Skin epidermis (tissue), 12 donors: Measurements from ENCODE around the gene GALNT14.

Experiments
- H3K27ac ChIP-seq, 21 experiments: fragments of 200-600 bp; sonication (generic) in 11 of 21; one replicate each; pipeline ENCODE4 v1.5.0; 2020; ENCODE audit warnings: mild to moderate bottlenecking in 3 of 21, inconsistent platforms in 2 of 21, moderate library complexity in 2 of 21
- H3K4me3 ChIP-seq, 7 experiments: fragments of 200-600 bp; sonication (generic) in 2 of 7; one replicate each; pipeline ENCODE4 v1.5.0; 2020; ENCODE audit warnings: inconsistent platforms in 2 of 7, mild to moderate bottlenecking in 2 of 7, moderate library complexity in 1 of 7

The GALNT14 gene

DNA sequence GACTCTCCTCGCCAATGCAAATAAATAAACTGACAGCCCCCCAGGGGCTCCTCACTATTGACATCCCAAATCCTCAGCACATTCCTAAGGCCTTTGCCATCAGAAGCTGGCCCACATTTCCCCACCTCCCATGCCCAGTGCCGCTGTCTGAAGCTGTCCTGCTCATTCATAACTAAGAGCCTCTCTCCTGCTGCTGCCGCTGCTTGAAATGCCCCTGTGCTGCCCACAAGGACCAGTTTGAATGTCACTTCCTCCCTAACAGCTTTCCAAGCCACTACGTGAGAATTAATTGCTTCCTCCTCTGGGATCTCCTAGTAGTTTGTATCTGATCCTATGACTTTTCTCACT lies 179.3 kb downstream of the GALNT14 start:
- Histone ChIP-seq H3K4me3 (no peak overlapping the region), H3K27ac (no peak overlapping the region)

DNA sequence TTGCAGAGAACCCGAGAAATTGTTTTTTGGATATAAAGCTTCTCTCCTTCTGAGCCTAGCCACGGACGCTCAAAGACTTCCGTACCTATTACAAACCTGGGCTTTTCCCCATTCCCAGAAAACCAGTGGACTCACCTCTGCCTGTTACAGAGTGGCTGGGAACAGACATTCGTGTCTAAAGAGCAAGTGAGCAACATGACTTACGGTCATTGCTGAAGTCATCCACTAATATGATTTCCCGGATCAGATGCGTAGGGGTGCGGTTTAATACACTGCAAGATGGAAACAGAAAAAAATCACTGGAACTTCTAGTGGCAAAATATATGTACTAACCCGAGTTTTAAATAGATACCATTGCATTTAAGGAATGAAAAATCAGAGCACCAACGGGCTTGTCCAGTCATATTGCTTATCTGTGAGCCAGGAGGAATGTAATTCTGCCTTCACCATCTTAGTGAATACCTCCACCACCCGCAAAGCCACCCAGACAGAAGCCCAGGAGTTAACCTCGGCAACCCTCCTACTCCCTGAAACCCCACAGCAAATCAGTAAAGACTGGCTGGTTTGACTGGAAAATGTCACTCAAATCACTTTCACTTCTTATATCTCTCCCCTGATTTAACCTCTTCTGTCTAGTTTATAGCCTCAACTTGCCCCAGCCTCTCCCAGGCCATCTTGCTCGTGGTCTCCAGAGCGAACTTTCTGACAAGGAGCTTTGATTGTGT lies 179.9 kb downstream of the GALNT14 start:
- H3K4me3 ChIP-seq: no peak overlapping the region

DNA sequence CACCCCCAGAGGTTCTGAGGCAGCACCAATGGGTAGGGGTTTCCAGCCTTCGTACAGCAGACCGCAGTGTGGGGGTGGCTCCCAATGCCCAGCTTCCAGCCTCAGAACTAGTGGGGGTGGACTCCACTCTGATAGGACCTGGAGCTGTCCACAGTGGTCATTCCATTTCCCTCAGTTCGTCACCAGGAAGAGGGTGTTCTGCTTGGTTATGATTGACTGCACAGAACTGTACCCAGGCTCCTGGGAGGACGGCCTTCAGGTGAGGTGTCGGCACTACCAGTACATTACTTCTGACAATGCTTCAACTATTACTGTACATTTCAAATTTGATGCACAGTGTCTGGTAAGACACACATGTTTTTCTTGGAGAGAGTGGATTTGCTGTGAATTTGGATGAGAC lies 180.6 kb downstream of the GALNT14 start:
- Histone ChIP-seq H3K27ac (no peak overlapping the region), H3K4me3 (no peak overlapping the region)

More for the DNA sequence above, 179.9 kb downstream of the GALNT14 start:
- H3K27ac ChIP-seq: no peak overlapping the region

DNA sequence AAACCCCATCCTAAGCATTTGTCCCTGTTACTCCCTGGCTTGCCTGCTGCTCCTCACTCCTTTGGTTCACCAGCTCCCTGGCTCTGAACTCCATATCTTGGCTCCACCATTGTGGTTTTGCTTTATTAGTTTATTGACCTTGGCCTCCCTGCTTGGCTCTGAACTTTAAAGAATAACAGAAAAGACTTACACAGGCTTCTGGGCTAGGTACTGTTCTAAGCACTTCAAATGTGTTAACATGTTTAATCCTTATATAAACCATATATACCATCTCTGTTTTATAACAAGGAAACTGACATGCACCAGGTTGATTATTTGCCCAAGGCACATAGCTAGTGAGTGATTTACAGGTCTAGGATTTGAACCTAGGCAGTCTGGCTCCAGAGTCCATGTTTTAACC lies 181.2 kb downstream of the GALNT14 start:
- H3K4me3 ChIP-seq: no peak overlapping the region
- H3K27ac ChIP-seq: no peak overlapping the region

DNA sequence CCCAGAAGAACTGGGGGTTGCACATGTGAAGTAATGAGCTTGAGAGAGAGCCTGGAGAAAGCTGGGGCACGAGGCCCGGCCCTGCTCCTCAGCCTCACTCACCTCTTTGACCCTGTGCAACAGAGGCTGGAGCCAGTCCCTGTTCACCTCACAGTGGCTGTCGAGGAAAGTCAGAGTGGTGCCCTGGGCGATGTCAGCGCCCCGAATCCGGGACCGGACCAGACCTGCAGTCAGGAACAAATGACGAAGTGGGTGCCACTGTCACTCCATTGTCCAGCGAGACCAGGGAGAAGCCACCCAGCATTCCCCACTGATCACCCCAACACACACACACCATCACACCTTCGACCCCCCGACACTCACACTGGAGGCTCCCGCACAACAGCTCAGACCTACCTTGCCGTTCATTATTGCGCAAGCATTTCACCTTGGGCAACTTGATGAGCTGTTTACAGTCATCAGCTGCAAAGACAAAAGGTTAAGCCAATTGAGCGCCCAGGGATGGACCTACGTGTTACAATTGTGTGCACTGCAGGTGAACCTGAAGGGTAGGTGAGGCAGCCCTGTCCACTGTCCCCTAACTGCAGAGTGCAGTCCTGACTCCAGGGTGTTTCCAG lies 182.6 kb downstream of the GALNT14 start:
- Histone ChIP-seq H3K27ac (no peak overlapping the region), H3K4me3 (no peak overlapping the region)

DNA sequence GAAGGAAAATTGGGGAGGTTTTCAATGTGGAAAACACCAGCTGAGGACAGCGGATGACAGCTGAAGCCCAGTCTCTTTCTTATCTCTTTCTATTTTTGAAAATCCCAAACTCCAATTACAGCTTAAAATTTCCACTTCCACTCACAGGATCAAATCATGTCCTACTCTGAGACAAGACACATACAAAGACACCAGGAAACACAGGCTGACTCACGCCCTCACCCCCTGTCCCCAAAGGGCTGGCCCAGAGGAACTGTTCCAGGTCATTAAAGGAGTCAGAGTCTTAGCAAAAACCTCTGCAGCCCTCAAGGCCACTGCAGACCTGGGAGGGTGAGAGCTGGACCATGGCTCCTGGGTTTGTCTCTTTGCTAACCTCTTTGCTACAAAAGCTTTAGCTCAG lies 187.9 kb downstream of the GALNT14 start:
- H3K27ac ChIP-seq: no peak overlapping the region
- H3K4me3 ChIP-seq: no peak overlapping the region

DNA sequence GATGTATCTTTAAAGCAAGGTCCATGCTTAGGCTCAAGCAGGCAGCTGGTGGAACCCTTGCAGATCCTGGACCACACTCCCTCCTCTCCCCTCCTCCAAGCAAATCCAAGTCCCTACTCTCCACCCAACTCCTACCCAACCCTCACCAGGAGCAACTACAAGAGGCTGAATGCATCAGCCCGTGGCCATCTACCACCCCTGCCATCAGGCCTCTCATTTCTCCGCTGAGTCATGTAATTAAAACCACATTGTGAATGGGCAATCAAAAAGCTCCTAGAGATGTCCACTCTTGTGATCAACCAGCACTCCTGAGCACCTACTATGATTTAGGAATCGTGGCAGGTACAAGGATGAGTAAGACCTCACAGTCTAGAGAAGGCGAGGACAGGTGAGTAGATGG lies 188.8 kb downstream of the GALNT14 start:
- Histone ChIP-seq H3K4me3 (no peak overlapping the region), H3K27ac (no peak overlapping the region)

DNA sequence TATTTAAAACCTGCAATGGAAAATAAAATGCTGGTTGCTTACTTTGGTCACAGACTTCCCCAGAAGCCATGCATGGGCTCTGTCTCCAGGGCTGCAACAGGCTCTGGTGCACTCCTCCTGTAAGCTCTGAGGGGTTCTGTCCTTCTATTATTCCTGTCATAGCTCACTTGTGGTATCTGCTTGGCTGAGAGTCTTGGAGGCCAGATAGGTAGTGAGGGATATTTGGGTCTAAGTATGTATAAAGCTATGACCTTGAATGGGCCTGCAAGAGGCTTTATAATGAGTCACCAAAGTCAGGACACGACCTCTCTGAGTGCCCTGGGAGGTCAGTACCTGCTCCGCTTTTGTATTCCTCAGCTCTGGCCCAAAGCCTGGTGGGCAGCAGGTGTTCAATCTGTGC lies 189.4 kb downstream of the GALNT14 start:
- Histone ChIP-seq H3K4me3 (no peak overlapping the region), H3K27ac (no peak overlapping the region)

DNA sequence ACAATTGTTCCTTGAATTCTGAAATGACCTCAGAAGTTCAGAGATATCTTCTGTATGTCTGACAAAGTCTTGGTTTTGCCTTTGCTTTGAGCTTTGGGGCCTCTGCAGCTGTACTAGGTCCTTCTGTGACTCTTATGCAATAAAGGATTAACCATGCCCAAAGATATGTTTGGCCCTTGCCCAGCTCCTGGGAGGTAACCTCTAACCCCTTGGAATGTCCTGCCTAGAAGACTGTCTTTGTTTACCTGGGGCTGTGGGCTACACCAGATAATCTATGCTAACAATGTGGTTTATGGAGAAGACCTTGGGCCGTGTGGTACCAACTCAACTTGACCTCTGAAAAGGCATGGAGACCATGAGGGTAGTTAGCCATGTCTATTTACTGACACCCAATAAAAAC lies 190.1 kb downstream of the GALNT14 start:
- no peak overlapping the region for H3K27ac ChIP-seq
- no peak overlapping the region for H3K4me3 ChIP-seq

DNA sequence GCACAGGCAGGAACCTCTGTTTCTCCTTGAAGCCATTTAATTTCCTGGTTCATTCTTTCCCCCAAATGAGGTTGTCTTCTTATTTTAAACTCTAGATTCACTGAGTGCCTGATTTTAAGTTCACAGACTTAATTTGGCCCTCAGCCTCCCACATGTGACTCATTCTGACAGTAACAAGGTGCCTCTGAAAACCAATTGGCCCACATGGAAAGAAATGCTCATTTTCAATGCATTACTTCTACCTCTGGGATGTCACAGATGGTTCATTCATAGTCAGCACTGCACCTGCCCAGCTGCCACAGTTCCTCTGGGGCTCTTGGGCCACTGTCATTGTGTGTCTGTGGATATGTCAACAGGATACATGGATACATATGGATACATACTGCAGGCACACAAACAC lies 190.6 kb downstream of the GALNT14 start:
- Histone ChIP-seq H3K27ac (no peak overlapping the region), H3K4me3 (no peak overlapping the region)

DNA sequence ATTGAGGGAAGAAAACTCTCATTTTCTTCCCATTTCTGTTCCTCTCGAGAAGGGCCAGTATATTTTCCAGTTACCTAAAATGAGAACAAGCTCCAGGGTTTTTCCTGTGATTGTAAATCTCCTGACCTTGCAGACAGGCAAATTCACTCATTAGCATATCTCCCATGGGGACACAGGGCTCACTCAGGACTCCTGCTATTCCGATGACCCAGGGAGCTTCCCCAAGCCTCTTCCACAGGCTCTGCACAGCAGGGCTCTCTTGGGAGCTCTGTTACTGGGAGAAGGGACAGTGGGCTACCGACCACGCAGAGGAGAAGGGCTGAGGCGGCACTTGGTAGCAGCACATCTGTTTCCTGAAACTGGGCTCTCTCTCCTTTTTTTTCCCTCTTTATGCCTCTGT lies 195.8 kb downstream of the GALNT14 start:
- Histone ChIP-seq H3K4me3 (no peak overlapping the region), H3K27ac (no peak overlapping the region)

DNA sequence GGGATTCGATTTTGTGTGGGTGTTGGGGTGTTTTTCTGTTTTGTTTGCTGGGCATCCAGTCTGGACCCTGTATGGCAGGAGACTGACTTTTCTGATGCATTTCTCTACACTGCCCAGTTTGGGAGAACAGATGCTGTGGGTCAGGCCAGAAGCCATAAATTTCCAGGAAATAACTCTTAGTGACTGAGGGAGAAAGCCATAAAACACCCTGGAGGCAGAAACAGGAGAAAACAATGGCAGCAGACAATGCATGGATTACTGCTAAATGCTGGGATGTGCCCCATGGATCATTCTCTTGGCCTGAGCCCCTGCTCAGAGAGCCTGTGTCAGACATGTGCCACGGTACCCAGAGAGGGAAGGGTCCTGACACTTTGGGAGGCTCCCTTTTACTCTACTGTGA lies 197.4 kb downstream of the GALNT14 start:
- Histone ChIP-seq H3K4me3 (no peak overlapping the region), H3K27ac (no peak overlapping the region)

DNA sequence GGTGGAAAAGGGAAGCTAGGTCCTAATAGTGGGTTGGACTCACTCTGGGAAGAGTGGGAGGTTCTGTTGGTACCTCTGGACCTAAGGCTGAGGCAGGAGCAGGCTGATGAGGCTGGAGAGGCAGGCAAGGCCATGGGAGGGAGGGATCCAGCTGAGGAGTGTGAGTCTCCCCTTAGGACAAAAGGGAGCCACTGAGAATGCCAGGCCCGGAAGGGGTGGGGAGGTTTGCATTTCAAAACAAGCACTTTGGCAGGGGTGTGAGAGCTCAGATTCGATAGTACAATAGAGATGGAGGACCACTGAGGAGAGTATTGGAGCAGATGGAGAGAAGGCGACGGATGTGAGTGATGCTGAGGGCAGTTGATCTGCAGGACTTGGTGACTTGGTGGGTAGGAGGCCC lies 198.9 kb downstream of the GALNT14 start:
- Histone ChIP-seq H3K27ac (no peak overlapping the region), H3K4me3 (no peak overlapping the region)

DNA sequence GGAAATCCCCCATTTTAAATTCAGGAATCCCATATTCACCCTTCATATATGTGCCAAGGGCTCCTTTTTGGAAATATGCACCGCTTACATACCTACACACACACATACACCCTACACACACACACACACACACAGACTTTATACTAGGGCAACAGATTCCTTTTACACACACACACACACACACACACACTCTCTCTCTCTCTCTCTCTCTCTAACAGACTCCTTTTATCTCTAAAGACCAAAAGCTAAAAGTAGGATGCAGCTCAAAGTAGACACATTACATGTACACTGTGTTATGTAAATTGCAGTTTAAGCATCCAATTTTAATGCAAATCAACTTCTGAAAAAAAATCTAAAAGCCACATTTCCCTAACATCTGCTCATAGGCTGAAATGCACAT lies 200.0 kb downstream of the GALNT14 start:
- Histone ChIP-seq H3K27ac (no peak overlapping the region), H3K4me3 (no peak overlapping the region)

DNA sequence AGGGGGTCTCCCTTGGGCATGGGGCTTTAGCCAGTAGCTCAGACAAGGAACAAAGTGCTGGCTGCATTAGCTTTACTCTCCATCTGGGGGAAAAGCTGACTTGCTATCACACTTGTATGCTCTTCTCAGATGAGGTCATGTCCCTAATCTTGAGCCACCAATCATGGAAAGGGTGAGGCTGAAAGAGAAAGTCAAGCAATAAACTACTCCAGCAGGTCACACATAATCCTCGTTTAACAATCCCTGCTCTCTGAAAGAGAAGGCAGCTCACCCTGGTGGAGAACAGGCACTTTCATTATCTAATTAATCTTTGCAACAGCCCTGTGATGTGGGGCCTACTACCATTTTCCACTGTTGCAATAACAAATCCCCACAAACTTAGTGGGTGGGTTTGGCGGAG lies 201.3 kb downstream of the GALNT14 start:
- no peak overlapping the region for H3K4me3 ChIP-seq

DNA sequence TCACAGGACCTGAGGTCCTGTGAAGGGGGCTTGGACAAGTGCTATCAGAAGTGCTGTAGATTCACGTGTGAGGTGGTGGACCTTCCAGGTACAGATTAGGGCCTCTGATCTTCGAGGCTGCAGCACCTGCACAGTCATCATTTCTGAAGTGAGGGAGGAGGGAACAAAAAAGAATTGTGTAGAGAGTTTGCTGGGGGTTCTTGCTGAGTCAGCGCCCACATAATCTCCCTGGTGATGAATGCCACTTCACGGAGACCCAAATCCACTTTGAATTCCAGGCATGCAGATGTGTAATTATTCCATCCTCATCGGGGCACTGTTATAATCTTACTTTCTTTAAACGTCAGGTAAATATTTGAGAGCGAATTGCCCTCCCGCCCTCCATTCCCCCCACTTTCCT lies 202.4 kb downstream of the GALNT14 start:
- Histone ChIP-seq H3K4me3 (no peak overlapping the region), H3K27ac (no peak overlapping the region)

More for the DNA sequence above, 201.3 kb downstream of the GALNT14 start:
- no peak overlapping the region for H3K27ac ChIP-seq

DNA sequence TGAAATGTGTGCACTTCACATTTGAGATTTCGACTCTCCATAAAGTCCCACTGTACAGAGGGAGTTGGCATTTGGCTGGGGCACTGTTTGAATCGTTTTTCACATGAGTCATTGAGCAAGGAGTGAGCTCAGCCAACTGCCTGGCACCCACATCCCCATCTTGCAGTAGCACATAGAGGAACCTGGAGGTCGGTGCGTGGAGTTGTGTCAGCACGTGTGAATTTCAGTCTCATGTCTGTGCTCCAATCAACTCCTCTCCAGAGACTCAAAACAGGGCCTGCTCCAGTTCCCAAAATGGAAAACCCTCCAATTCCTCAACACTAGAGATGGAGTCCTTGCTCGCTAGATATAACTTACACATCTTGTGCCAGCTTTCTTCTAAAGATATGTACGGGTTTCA lies 204.2 kb downstream of the GALNT14 start:
- H3K27ac ChIP-seq: no peak overlapping the region
- H3K4me3 ChIP-seq: no peak overlapping the region

DNA sequence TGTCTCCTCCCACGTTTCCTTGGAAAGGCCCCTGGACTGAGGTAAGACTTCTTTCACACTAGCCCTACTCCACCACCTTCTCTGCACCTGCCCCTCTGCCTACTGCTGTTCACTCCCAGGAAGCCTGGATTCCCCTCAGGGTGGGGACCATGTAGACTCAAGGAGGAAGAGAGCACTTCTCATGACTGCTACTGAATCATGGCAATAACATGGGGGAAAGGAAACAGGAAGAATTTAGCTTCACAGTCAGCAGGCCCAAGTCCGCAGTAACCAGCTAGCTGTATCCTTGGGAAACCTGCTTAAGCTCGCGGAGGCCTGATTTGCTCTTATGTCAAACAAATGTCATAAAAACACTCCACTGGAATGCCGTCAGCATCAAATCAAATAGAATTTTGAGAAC lies 204.7 kb downstream of the GALNT14 start:
- Histone ChIP-seq H3K4me3 (no peak overlapping the region), H3K27ac (no peak overlapping the region)

DNA sequence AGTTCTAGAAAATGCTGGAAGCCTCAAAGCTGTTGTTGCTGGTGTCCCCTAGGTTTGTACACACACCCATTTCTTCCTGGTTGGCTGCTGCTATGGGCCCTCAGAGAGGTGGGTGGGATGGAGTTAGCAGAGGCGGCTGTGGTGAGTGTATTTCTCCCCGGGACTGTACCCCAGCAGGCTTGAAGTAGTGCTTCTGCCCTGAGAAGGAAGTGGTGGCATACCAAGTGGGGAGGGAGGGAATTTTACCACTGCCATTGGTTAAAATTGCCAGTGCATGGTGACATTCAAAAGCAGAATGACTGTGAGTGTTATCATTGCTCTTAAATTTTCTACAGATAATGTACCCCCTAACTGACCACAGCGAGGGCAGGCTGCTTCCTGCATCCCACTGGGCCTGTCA lies 205.4 kb downstream of the GALNT14 start:
- Histone ChIP-seq H3K27ac (no peak overlapping the region), H3K4me3 (no peak overlapping the region)

DNA sequence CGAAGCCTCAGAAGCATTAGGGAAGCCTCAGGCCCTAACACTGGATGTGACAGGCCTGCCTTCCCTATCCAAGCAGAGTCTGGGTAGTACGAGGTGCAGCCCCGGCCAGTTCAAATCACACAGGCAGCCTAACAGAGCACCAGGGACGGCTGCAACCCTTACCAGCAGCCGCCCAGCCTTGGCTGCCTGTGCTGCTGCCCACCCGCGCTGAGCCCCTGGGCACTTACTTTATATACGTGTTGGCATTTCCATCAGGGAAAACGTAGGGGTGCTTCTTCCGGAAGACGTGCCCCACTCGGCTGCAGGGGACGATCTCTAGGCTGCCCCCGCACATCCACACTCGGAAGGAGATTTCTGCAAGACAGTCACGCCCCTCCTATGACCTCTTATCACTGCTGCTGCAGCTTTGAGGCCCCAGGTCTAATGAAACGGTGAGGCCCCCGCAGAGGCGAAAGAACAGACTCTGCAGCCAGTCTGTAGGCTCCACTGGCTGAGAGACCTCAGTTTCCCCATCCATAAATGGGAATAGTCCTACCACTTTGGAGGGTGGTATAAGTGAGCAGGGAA lies 206.3 kb downstream of the GALNT14 start:
- no peak overlapping the region for H3K27ac ChIP-seq
- no peak overlapping the region for H3K4me3 ChIP-seq

DNA sequence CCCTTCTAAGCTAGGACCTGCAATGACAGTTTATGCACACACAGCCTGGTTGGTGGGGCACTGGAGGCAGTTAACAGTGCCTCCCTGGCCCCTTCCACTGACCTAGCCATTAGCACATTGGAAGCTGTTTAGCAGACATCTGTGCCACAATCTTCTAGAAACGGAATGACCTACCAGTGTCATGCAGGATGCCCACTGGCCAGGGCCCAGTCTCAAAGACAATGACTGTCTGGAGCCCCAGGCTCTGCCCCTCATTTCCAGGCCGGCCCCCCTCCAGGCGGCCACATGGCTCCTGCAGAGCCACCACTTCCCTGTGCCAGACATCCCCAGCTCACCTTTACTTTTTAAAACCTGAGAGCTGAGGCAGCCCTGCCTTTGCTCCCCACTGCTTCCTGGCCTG lies 207.5 kb downstream of the GALNT14 start:
- Histone ChIP-seq H3K4me3 (no peak overlapping the region), H3K27ac (no peak overlapping the region)
